K562 (cell line): ENCODE results near the gene ACTG2. TPM values are rescaled to one million over a fixed set of nuclear protein-coding genes. Genes with fewer than 3 reads are reported as not detected.
A peak's percentile ranks its signal among the peaks of the same experiment; 100 is the strongest.

Experiments
- ATAC-seq: fragments of 200-7000 bp; cut with Tn5 transposase; 3 replicates; pipeline ENCODE4 v1.9.1; 2020; ENCODE audit warnings: moderate library complexity
- BruUV-seq: library from RNA; stranded (reverse); fragments of 400-500 nt; replicated peaks from 2 replicates; lab custom pipeline; 2021; lab: Mats Ljungman, UMichigan
- CTCF ChIA-PET: fragments of 300-600 bp; formaldehyde crosslinking; extraction: SDS; loops from one replicate; lab custom pipeline; 2021; ENCODE audit warnings: low intra/inter-chr PET ratio; lab: Yijun Ruan, JAX
- POLR2A ChIA-PET: fragments of 300-600, 350-650 bp; sonication (Branson Sonifier 250); formaldehyde crosslinking; extraction: SDS; loops from one replicate; lab custom pipeline; 2021; ENCODE audit warnings: antibody characterized with exemption, inconsistent platforms; lab: Yijun Ruan, JAX
- DNase-seq, 4 experiments: peaks; one replicate each; pipeline versions ENCODE4 v3.0.0 to v3.0.0-alpha.2; 2011 to 2018; ENCODE audit warnings: low spot score in 3 of 4, mixed read lengths in 3 of 4; ENCODE audit errors: extremely low read depth in 1 of 4
- FAIRE-seq: peaks from 2 replicates; lab custom pipeline; 2011; peaks lifted over from hg19 to GRCh38; lab: Jason Lieb, UNC
- H2AFZ ChIP-seq: 2 replicates; pipeline ENCODE4 v1.6.0; 2011; ENCODE audit warnings: low read depth, low read length, control low read depth, inconsistent platforms
- H3K27ac ChIP-seq: fragments of 200-600 bp; 3 replicates; pipeline ENCODE4 v1.8.0; 2011; ENCODE audit warnings: low read depth, mild to moderate bottlenecking, control low read depth, inconsistent platforms, low read length, moderate library complexity, mixed read lengths; ENCODE audit errors: extremely low read depth
- H3K27me3 ChIP-seq, 2 experiments: fragments of 300-600 bp in 1 of 2; 2 replicates in 1 of 2; 3 replicates in 1 of 2; pipeline versions ENCODE4 v1.6.0 to v1.8.0; 2011; ENCODE audit warnings: inconsistent platforms in 2 of 2, low read length in 2 of 2, mild to moderate bottlenecking in 1 of 2, mixed read lengths in 1 of 2, moderate library complexity in 1 of 2; ENCODE audit not compliant: control insufficient read depth in 2 of 2, insufficient read depth in 2 of 2
- H3K36me3 ChIP-seq: fragments of 300-600 bp; 3 replicates; pipeline ENCODE4 v1.8.0; 2011; ENCODE audit warnings: mild to moderate bottlenecking, low read length, inconsistent platforms; ENCODE audit not compliant: control insufficient read depth, insufficient read depth
- H3K4me1 ChIP-seq, 2 experiments: fragments of 200-600 bp in 1 of 2; replicated peaks in 1 of 2; 2 replicates in 1 of 2; 3 replicates in 1 of 2; pipeline versions ENCODE4 v1.5.1 to v1.8.0; 2011; ENCODE audit warnings: inconsistent platforms in 2 of 2, low read length in 2 of 2, mild to moderate bottlenecking in 1 of 2, mixed read lengths in 1 of 2, moderate library complexity in 1 of 2; ENCODE audit not compliant: control insufficient read depth in 2 of 2, insufficient read depth in 2 of 2
- H3K4me2 ChIP-seq: 2 replicates; pipeline ENCODE4 v1.6.1; 2011; ENCODE audit warnings: low read length, control low read depth, inconsistent platforms, mixed read lengths; ENCODE audit not compliant: insufficient read depth
- H3K4me3 ChIP-seq: fragments of 200-600 bp; sonication (generic), shearing (Covaris generic); 2 replicates; pipeline ENCODE4 v1.5.1; 2016; ENCODE audit warnings: control low read depth, inconsistent platforms
- H3K79me2 ChIP-seq: fragments of 200-600 bp; 3 replicates; pipeline ENCODE4 v1.8.0; 2011; ENCODE audit warnings: low read length, inconsistent platforms; ENCODE audit not compliant: control insufficient read depth, insufficient read depth
- H3K9ac ChIP-seq, 2 experiments: 2 replicates each; pipeline versions ENCODE4 v1.6.0 to v1.6.1; 2011; ENCODE audit warnings: low read depth in 2 of 2, low read length in 2 of 2, control low read depth in 1 of 2, inconsistent platforms in 1 of 2, mild to moderate bottlenecking in 1 of 2, mixed read lengths in 1 of 2; ENCODE audit not compliant: insufficient read depth in 1 of 2
- H3K9me1 ChIP-seq: one replicate; pipeline ENCODE4 v1.6.0; 2011; ENCODE audit warnings: inconsistent platforms, mild to moderate bottlenecking, low read length, moderate library complexity; ENCODE audit not compliant: control insufficient read depth, insufficient read depth
- H3K9me3 ChIP-seq: replicated peaks from 2 replicates; pipeline ENCODE4 v1.5.1; 2011; ENCODE audit warnings: low read depth, low read length, inconsistent platforms; ENCODE audit not compliant: control insufficient read depth, insufficient read depth
- H4K20me1 ChIP-seq: replicated peaks from 2 replicates; pipeline ENCODE4 v1.6.1; 2011; ENCODE audit warnings: low read length, inconsistent platforms, mixed read lengths; ENCODE audit not compliant: control insufficient read depth, insufficient read depth
- E2F5 ChIP-seq: sonication (generic); formaldehyde crosslinking; IDR thresholded peaks from 2 replicates; pipeline ENCODE4 v1.8.0; 2022; ENCODE audit warnings: mild to moderate bottlenecking, missing genetic modification reagents
- ID3 ChIP-seq, 2 experiments: fragments of 250-450 bp in 1 of 2; fragments of 450-650 bp in 1 of 2; sonication (Bioruptor Pico) in 1 of 2; IDR thresholded peaks; 2 replicates each; pipeline versions ENCODE4 v1.6.1 to v1.8.0; 2016 to 2021; ENCODE audit warnings: mild to moderate bottlenecking in 2 of 2, moderate library complexity in 2 of 2, missing compliant biosample characterization in 1 of 2, missing genetic modification characterization in 1 of 2
- NFRKB ChIP-seq: fragments of 450-650 bp; IDR thresholded peaks from 2 replicates; pipeline ENCODE4 v1.6.1; 2016; ENCODE audit warnings: low read depth
- RBFOX2 ChIP-seq: fragments of 200-400 bp; formaldehyde crosslinking; IDR thresholded peaks from 2 replicates; pipeline ENCODE4 v1.6.1; 2017; ENCODE audit warnings: low read depth, mild to moderate bottlenecking, low read length, moderate library complexity
- WGBS: fragments of 100-300 bp; shearing (Covaris generic); methylation state at CpG from one replicate; pipeline ENCODE4 v1.1.6; 2016; ENCODE audit warnings: low coverage, mixed read lengths; ENCODE audit not compliant: insufficient coverage; ENCODE audit errors: missing lambda C conversion rate; 5-methylcytosine and 5-hydroxymethylcytosine counted together
- in situ Hi-C: fragments of 300-500 bp; cut with MboI; formaldehyde crosslinking; loops from 4 replicates; pipeline ENCODE4 v1.15.0; 2018; ENCODE audit warnings: inconsistent platforms, mixed read lengths
- intact Hi-C: fragments of 100-400 bp; cut with micrococcal nuclease; formaldehyde crosslinking; loops from 2 replicates; pipeline ENCODE4 v1.14.2; 2022
- polyA plus RNA-seq, 8 experiments: library from polyadenylated mRNA; depleted of rRNA in 4 of 8; stranded (reverse) in 5 of 8; unstranded in 3 of 8; fragments of >200 nt; fragmentation: Nextera tagmentation in 2 of 8; fragmentation: Illumina TruSeq in 1 of 8; extraction: Ambion mirVana in 2 of 8; extraction: Trizol in 1 of 8; gene quantifications; 2 replicates each; pipeline versions ENCODE4 v1.2.1 to v1.2.3, GENCODE V29; 2011 to 2014; ENCODE audit warnings: inconsistent platforms in 1 of 8, missing spikeins in 1 of 8
- total RNA-seq, 7 experiments: library from RNA; depleted of rRNA in 6 of 7; stranded (reverse); fragments of >200 nt in 6 of 7; fragmentation: Illumina TruSeq in 2 of 7; extraction: Trizol in 2 of 7; gene quantifications; 2 replicates each; pipeline versions ENCODE4 v1.2.1 to v1.2.3, GENCODE V29; 2011 to 2021; ENCODE audit warnings: low replicate concordance in 1 of 7

The ACTG2 gene
- total and polyA plus RNA-seq, 9 of the 15 experiments (the other 6 are each of a cell fraction or from before 2014, with no cell fraction given), result 0.06 to 0.60 TPM; not detected in 7

GRCh38 chr2:73928963-73929347, 36.1 kb downstream of the ACTG2 start:
- 95% methylated on average over 1 of the region's 2 CpGs for WGBS
- Histone ChIP-seq H3K4me3 (no peak overlapping the region), H4K20me1 (peaks cover 23% of the 10 kb centered on the region; the same call in 1 of the 2 replicates), H2AFZ (no peak overlapping the region), H3K9me1 (no peaks in the 10 kb centered on the region), H3K4me1 (peaks cover 14 to 25% of the 10 kb centered on the region in 2 experiments; a peak in 4 of 5 replicates), H3K27me3 (no peaks in the 10 kb centered on the region), H3K27ac (no peak overlapping the region), H3K9ac (no peak overlapping the region), H3K79me2 (peaks cover 71% of the 10 kb centered on the region), H3K4me2 (peak overlapping the region; percentile 51), H3K9me3 (no peaks in the 10 kb centered on the region), H3K36me3 (peaks cover 54% of the 10 kb centered on the region; the same call in 2 of the 3 replicates)
- ChIA-PET POLR2A (interaction anchor here (0.7 to 1.6 kb wide), 2 partner anchors 10 to 565 kb away, joined by 3 to 6 read pairs; no protein-coding TSS in a partner anchor), CTCF (no interaction called here)
- ATAC-seq (no peak), FAIRE-seq (no peak), DNase-seq (no peak)
- no TSS peak for BruUV-seq
- TF ChIP-seq NFRKB (no peak), E2F5 (CRISPR knock-in tag) (no peak)
- intact Hi-C loops, result loop anchor here (10.0 kb wide), 1 partner anchor 216 kb away; the partner anchor contains the start of gene BOLA3
- in situ Hi-C loops, result no loop called here

- no TSS peak for BruUV-seq
Observed at GRCh38 chr2:73930386-73930785, 37.6 kb downstream of the ACTG2 start.

More at GRCh38 chr2:73930386-73930785, 37.6 kb downstream of the ACTG2 start:
- Histone ChIP-seq H3K9me1 (no peaks in the 10 kb centered on the region), H4K20me1 (peaks cover 23% of the 10 kb centered on the region; the same call in 1 of the 2 replicates), H3K27ac (no peak overlapping the region), H3K36me3 (peaks cover 63% of the 10 kb centered on the region; the same call in 2 of the 3 replicates), H3K4me2 (no peak overlapping the region; the same call in 1 of the 2 replicates), H2AFZ (no peak overlapping the region), H3K9me3 (no peaks in the 10 kb centered on the region), H3K27me3 (no peaks in the 10 kb centered on the region), H3K79me2 (peaks cover 80% of the 10 kb centered on the region), H3K4me3 (no peak overlapping the region), H3K4me1 (peaks cover 14 to 25% of the 10 kb centered on the region in 2 experiments; a peak in 4 of 5 replicates), H3K9ac (no peak overlapping the region)
- POLR2A ChIA-PET, result interaction anchor here (0.6 to 1.6 kb wide), 5 partner anchors 8 to 53 kb away, joined by 3 to 6 read pairs (median 4); no protein-coding TSS in a partner anchor
- intact Hi-C loops (no loop called here), in situ Hi-C loops (no loop called here)
- 85% methylated on average over 1 of the region's 2 CpGs for WGBS
- CTCF ChIA-PET, result no interaction called here
- DNase-seq, result no peak
- ATAC-seq, result no peak
- TF ChIP-seq ID3 (CRISPR knock-in tag; IDR thresholded peaks at IDR 0.05) (no peak), ID3 (tag; IDR thresholded peaks at IDR 0.05) (no peak), RBFOX2 (peak; percentile 39; the same call in 1 of the 2 replicates)
- no peak for FAIRE-seq
